PC-3 (cell line): ENCODE measurements around the gene RBBP5. TPM values are rescaled to one million over a fixed set of nuclear protein-coding genes. Genes with fewer than 3 reads are reported as not detected.

ENCODE experiments used
- ATAC-seq: fragments of 200-7000 bp; cut with Tn5 transposase; 2 replicates; pipeline ENCODE4 v1.9.1; 2020; ENCODE audit warnings: mild to moderate bottlenecking, moderate library complexity
- BruUV-seq: library from RNA; stranded (reverse); fragments of 400-500 nt; replicated peaks from 2 replicates; lab custom pipeline; 2021; lab: Mats Ljungman, UMichigan
- CTCF ChIA-PET: fragments of 300-600 bp; sonication (Branson Sonifier 250); formaldehyde crosslinking; loops from one replicate; lab custom pipeline; 2022; ENCODE audit warnings: antibody characterized with exemption; lab: Charles Lee
- POLR2A ChIA-PET: fragments of 300-600 bp; sonication (Branson Sonifier 250); formaldehyde crosslinking; loops from one replicate; lab custom pipeline; 2022; ENCODE audit warnings: antibody characterized with exemption; ENCODE audit not compliant: unreplicated experiment; lab: Charles Lee
- DNase-seq: peaks from one replicate; pipeline ENCODE4 v3.0.0-alpha.2; 2015
- H2AFZ ChIP-seq: fragments of 300-600 bp; sonication (generic); 2 replicates; pipeline ENCODE4 v1.6.0; 2016; ENCODE audit warnings: antibody characterized with exemption, low read length
- H3F3A ChIP-seq: fragments of 300-600 bp; sonication (generic); one replicate; pipeline ENCODE4 v1.6.0; 2017; ENCODE audit warnings: antibody characterized with exemption, low read length, control low read depth, mild to moderate bottlenecking; ENCODE audit not compliant: unreplicated experiment
- H3K27ac ChIP-seq: fragments of 300-600 bp; sonication (generic); 2 replicates; pipeline ENCODE4 v1.5.1; 2016; ENCODE audit warnings: mild to moderate bottlenecking, low read length
- H3K27me3 ChIP-seq: fragments of 300-600 bp; sonication (generic); 2 replicates; pipeline ENCODE4 v1.6.1; 2016; ENCODE audit warnings: low read length, mixed read lengths
- H3K36me3 ChIP-seq: fragments of 300-600 bp; sonication (generic); 2 replicates; pipeline ENCODE4 v1.6.1; 2016; ENCODE audit warnings: low read depth, mixed run types, low read length, mixed read lengths
- H3K4me1 ChIP-seq: fragments of 300-600 bp; sonication (generic); 2 replicates; pipeline ENCODE4 v1.5.1; 2016; ENCODE audit warnings: low read length; ENCODE audit not compliant: insufficient read depth
- H3K4me2 ChIP-seq: fragments of 300-600 bp; sonication (generic); 2 replicates; pipeline ENCODE4 v1.6.0; 2016; ENCODE audit warnings: low read length
- H3K4me3 ChIP-seq: fragments of 300-600 bp; sonication (generic); 2 replicates; pipeline ENCODE4 v1.5.1; 2016; ENCODE audit warnings: mild to moderate bottlenecking, low read length, mixed read lengths
- H3K79me2 ChIP-seq: fragments of 300-600 bp; sonication (generic); 2 replicates; pipeline ENCODE4 v1.6.1; 2017; ENCODE audit warnings: low read length, mixed read lengths
- H3K9ac ChIP-seq: fragments of 300-600 bp; sonication (generic); 2 replicates; pipeline ENCODE4 v1.6.0; 2016; ENCODE audit warnings: mild to moderate bottlenecking, low read length
- H3K9me2 ChIP-seq: fragments of 300-600 bp; sonication (generic); replicated peaks from 2 replicates; pipeline ENCODE4 v1.6.1; 2016; ENCODE audit warnings: mixed run types, low read length, mixed read lengths
- H3K9me3 ChIP-seq: fragments of 300-600 bp; sonication (generic); 2 replicates; pipeline ENCODE4 v1.6.1; 2016; ENCODE audit warnings: low read length, mixed read lengths
- H4K20me1 ChIP-seq: fragments of 300-600 bp; sonication (generic); 2 replicates; pipeline ENCODE4 v1.6.1; 2016; ENCODE audit warnings: low read length, mixed read lengths
- EZH2 ChIP-seq: fragments of 300-600 bp; sonication (generic); IDR thresholded peaks from one replicate; pipeline ENCODE4 v1.6.1; 2017; ENCODE audit warnings: antibody characterized with exemption, mild to moderate bottlenecking, low read length; ENCODE audit not compliant: unreplicated experiment
- EZH2phosphoT487 ChIP-seq: fragments of 300-600 bp; sonication (generic); IDR thresholded peaks from 2 replicates; pipeline ENCODE4 v1.6.1; 2018; ENCODE audit warnings: mild to moderate bottlenecking, antibody characterized with exemption, low read length, borderline replicate concordance
- intact Hi-C: fragments of 100-400 bp; cut with micrococcal nuclease; formaldehyde crosslinking; loops from 2 replicates; pipeline ENCODE4 v1.9.0; 2023
- total RNA-seq: library from RNA; depleted of rRNA; stranded (reverse); fragments of >200 nt; gene quantifications from 2 replicates; pipeline ENCODE4 v1.2.3, GENCODE V29; 2014
- TF ChIP-seq, protein P1 (sequence below): fragments of 300-600 bp; sonication (generic); conservative IDR thresholded peaks from 2 replicates; pipeline ENCODE4 v1.5.1; 2017; ENCODE audit warnings: antibody characterized with exemption, low read depth, mild to moderate bottlenecking, low read length

The RBBP5 gene
- total RNA-seq, 1 experiment from 2014 or later = 41.7 TPM

DNA sequence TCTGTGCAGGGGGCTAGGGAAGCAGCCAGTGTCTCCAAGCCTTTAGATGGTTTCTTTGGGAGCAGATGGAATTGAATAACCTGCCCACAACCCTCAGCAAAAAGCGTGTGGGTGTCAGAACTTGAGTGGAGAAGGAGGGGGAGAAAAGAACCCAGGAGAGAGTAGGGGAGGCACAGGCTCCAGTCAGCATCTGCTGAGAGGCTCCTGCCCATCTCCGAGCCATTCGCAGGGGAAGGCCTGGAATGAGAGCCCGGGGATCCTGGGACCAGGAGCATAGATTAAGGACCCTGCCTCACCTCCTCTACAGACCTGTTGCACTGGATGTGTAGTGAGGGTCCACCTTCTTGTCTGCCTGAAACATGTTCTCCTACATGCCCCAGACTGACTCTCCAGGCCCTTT is 53.8 kb downstream of the RBBP5 start:
- Histone ChIP-seq H3K27me3 (no peaks in the 10 kb centered on the region), H3K4me2 (no peak overlapping the region), H3K4me3 (no peak overlapping the region), H3K27ac (no peak overlapping the region), H3F3A (no peaks in the 10 kb centered on the region), H3K9me2 (no peaks in the 10 kb centered on the region), H3K36me3 (no peaks in the 10 kb centered on the region), H3K4me1 (peaks cover 1% of the 10 kb centered on the region; the same call in 1 of the 2 replicates), H3K9me3 (no peaks in the 10 kb centered on the region), H4K20me1 (no peaks in the 10 kb centered on the region), H2AFZ (no peak overlapping the region), H3K79me2 (no peaks in the 10 kb centered on the region), H3K9ac (no peak overlapping the region)
- no peak for DNase-seq
- intact Hi-C loops = no loop called here
- ChIA-PET POLR2A (no interaction called here), CTCF (no interaction called here)
- TF ChIP-seq, protein P1, sequence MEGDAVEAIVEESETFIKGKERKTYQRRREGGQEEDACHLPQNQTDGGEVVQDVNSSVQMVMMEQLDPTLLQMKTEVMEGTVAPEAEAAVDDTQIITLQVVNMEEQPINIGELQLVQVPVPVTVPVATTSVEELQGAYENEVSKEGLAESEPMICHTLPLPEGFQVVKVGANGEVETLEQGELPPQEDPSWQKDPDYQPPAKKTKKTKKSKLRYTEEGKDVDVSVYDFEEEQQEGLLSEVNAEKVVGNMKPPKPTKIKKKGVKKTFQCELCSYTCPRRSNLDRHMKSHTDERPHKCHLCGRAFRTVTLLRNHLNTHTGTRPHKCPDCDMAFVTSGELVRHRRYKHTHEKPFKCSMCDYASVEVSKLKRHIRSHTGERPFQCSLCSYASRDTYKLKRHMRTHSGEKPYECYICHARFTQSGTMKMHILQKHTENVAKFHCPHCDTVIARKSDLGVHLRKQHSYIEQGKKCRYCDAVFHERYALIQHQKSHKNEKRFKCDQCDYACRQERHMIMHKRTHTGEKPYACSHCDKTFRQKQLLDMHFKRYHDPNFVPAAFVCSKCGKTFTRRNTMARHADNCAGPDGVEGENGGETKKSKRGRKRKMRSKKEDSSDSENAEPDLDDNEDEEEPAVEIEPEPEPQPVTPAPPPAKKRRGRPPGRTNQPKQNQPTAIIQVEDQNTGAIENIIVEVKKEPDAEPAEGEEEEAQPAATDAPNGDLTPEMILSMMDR = no peak
- TF ChIP-seq EZH2 (no peak), EZH2phosphoT487 (no peak)
- no peak for ATAC-seq
- BruUV-seq = no TSS peak

DNA sequence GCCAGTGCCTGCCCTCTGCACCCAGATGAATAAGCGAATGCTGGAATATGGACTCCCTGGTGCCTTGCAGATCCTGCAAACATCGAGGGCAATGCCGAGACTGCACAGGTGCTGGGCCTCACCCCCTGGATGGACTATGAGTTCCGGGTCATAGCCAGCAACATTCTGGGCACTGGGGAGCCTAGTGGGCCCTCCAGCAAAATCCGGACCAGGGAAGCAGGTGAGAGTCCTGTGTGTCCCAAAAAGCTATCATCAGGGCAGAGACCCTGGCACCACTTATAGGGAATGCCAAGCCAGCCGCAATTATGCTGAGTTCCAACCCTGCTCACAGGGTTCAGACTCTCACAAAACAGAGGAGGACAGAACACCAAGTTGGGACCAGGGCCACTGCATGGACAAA is 54.7 kb downstream of the RBBP5 start:
- Histone ChIP-seq H3K9ac (no peak overlapping the region), H4K20me1 (no peaks in the 10 kb centered on the region), H3F3A (no peaks in the 10 kb centered on the region), H3K36me3 (no peaks in the 10 kb centered on the region), H3K9me3 (no peaks in the 10 kb centered on the region), H3K27ac (no peak overlapping the region), H3K4me2 (no peak overlapping the region), H3K4me1 (no peaks in the 10 kb centered on the region), H3K4me3 (no peak overlapping the region), H3K27me3 (no peaks in the 10 kb centered on the region), H3K9me2 (no peaks in the 10 kb centered on the region), H3K79me2 (no peaks in the 10 kb centered on the region), H2AFZ (no peak overlapping the region)
- no peak for DNase-seq
- TF ChIP-seq, protein P1 = no peak
- no peak for TF ChIP-seq EZH2
- no peak for TF ChIP-seq EZH2phosphoT487
- no peak for ATAC-seq
- ChIA-PET POLR2A (no interaction called here), CTCF (no interaction called here)
- intact Hi-C loops = no loop called here
- no TSS peak for BruUV-seq

GRCh38 chr1:205066141-205066818 is 55.5 kb downstream of the RBBP5 start:
- no peaks in the 10 kb centered on the region for H4K20me1 ChIP-seq
- H3K27ac ChIP-seq = no peak overlapping the region
- DNase-seq = peak; percentile 43
- BruUV-seq = no TSS peak
- no peaks in the 10 kb centered on the region for H3K79me2 ChIP-seq
- peak; percentile 12; the same call in 1 of the 2 replicates for ATAC-seq
- no peak overlapping the region for H2AFZ ChIP-seq
- ChIA-PET POLR2A (no interaction called here), CTCF (interaction anchor here (0.6 to 0.7 kb wide), 4 partner anchors 17 to 77 kb away, joined by 3 read pairs; no protein-coding TSS in a partner anchor)
- H3K4me3 ChIP-seq = no peak overlapping the region
- no peak overlapping the region for H3K9ac ChIP-seq
- H3F3A ChIP-seq = no peaks in the 10 kb centered on the region
- H3K4me2 ChIP-seq = no peak overlapping the region
- H3K4me1 ChIP-seq = no peaks in the 10 kb centered on the region
- TF ChIP-seq, protein P1 = peak; percentile 62
- no peak for TF ChIP-seq EZH2
- no peaks in the 10 kb centered on the region for H3K9me2 ChIP-seq
- H3K36me3 ChIP-seq = no peaks in the 10 kb centered on the region
- H3K27me3 ChIP-seq = no peaks in the 10 kb centered on the region
- no peaks in the 10 kb centered on the region for H3K9me3 ChIP-seq
- intact Hi-C loops = no loop called here
